Neutrophil (primary cell): Measurements from ENCODE around the gene PPM1F.

Source experiments
- H3K27ac ChIP-seq: fragments of 200-600 bp; sonication (generic); 2 replicates; pipeline ENCODE4 v1.5.1; 2016; ENCODE audit warnings: mild to moderate bottlenecking, moderate library complexity
- H3K27me3 ChIP-seq: fragments of 200-600 bp; sonication (generic); 2 replicates; pipeline ENCODE4 v1.6.0; 2016; ENCODE audit warnings: mild to moderate bottlenecking
- H3K36me3 ChIP-seq: fragments of 200-600 bp; sonication (generic); 2 replicates; pipeline ENCODE4 v1.5.1; 2017
- H3K4me1 ChIP-seq, 2 experiments: fragments of 200-600 bp in 1 of 2; sonication (generic) in 1 of 2; 1 replicate in 1 of 2; 2 replicates in 1 of 2; pipeline versions ENCODE4 v1.5.1 to v1.6.1; 2013 to 2016; ENCODE audit warnings: low read depth in 1 of 2, low read length in 1 of 2, mild to moderate bottlenecking in 1 of 2, moderate library complexity in 1 of 2; ENCODE audit not compliant: control insufficient read depth in 1 of 2, insufficient read depth in 1 of 2
- H3K4me3 ChIP-seq, 2 experiments: fragments of 200-600 bp in 1 of 2; sonication (generic) in 1 of 2; 1 replicate in 1 of 2; 2 replicates in 1 of 2; pipeline ENCODE4 v1.5.1; 2013 to 2016; ENCODE audit warnings: low read depth in 1 of 2, low read length in 1 of 2, mild to moderate bottlenecking in 1 of 2, moderate library complexity in 1 of 2
- H3K9me3 ChIP-seq: fragments of 200-600 bp; sonication (generic); 2 replicates; pipeline ENCODE4 v1.5.1; 2016
- CTCF ChIP-seq: fragments of 200-600 bp; sonication (generic); IDR thresholded peaks from 2 replicates; pipeline ENCODE4 v1.5.1; 2016; ENCODE audit warnings: antibody characterized with exemption

PPM1F gene

DNA sequence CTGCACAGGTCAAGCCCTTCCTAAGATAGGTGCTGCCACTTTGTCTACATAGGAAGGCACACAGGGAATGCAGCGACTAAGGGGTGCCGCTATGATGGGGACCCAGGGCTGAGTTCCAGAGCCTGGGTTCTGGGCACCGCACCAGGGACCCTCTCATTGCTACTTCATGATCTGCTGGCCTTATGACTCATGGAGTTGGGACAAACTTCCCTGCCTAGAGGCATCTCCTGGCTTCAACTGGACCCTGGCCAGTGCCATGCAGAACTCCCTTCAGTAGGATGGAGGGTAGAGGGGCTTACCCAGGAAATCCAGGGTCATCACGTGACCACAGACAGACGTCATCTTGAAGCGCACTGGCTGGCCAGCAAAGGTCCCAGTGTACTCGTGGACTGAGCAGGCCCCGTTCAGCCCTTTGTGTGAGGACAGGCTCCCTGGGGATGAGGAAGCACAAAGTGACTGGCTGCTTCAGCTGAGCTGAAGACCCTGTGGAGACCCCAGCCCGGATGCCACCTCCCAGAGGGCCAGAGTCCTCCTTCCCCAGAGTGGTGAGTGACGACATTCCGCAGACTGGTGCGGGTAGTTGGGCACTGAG is 21.5 kb upstream of the PPM1F start:
- Histone ChIP-seq H3K4me3 (no peak overlapping the region), H3K4me1 (no peaks in the 10 kb centered on the region), H3K36me3 (peaks cover 76% of the 10 kb centered on the region), H3K9me3 (no peaks in the 10 kb centered on the region), H3K27me3 (no peaks in the 10 kb centered on the region), H3K27ac (no peak overlapping the region)
- TF ChIP-seq CTCF, result no peak

DNA sequence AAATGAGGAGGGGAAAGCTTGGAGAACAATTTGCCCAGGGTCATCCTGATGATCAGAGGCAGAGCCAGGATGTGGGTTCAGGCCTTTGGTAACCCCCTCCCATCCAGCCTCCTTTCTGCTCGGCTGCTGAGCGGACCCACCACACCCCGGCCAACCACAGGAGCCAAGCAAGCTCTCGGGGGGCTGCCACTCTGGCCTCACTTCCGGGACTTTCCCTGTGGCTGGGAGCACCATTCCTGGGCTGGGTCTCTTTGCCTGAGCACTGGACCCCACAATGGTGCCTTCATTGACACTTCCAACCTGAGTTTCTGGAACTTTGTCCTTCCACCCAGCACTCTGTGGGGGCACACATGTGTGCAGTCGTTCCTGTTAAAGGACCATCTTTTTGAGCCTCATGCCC is 20.2 kb upstream of the PPM1F start:
- peaks cover 82% of the 10 kb centered on the region for H3K36me3 ChIP-seq
- H3K4me3 ChIP-seq, result no peak overlapping the region
- TF ChIP-seq CTCF, result no peak
- no peaks in the 10 kb centered on the region for H3K4me1 ChIP-seq
- H3K9me3 ChIP-seq, result no peaks in the 10 kb centered on the region
- no peaks in the 10 kb centered on the region for H3K27me3 ChIP-seq
- no peak overlapping the region for H3K27ac ChIP-seq

DNA sequence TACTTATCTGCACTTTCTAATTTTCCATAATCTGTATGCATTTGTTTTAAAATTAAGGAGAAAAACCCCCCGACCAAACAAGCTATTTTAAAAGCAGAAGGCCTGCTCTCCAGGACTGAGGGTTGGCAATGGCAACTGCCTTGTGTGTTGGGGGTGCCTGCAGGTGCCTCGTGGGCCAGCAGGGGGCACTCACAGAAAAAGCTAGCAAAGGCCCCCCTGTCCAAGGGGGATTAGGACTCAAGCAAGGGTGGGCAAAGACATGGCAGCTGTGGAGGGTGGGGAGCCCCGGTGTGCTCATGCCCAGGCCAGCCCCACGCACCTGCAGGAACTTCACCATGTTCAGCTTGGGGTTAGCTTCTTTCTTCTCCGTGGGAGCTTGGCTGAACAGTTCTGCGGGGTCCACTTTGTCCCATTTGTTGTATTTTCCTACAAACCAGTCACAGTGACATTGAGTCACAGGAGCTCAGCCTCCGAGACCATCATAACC is 19.7 kb upstream of the PPM1F start:
- peaks cover 87% of the 10 kb centered on the region for H3K36me3 ChIP-seq

GRCh38 chr22:21971858-21972275 is 19.2 kb upstream of the PPM1F start:
- Histone ChIP-seq H3K27me3 (no peaks in the 10 kb centered on the region), H3K27ac (no peak overlapping the region), H3K4me3 (no peak overlapping the region), H3K9me3 (no peaks in the 10 kb centered on the region), H3K36me3 (peaks cover 92% of the 10 kb centered on the region), H3K4me1 (no peaks in the 10 kb centered on the region)
- no peak for TF ChIP-seq CTCF

More for the DNA sequence above, 19.7 kb upstream of the PPM1F start:
- peak; percentile 70 for TF ChIP-seq CTCF
- Histone ChIP-seq H3K4me3 (no peak overlapping the region), H3K9me3 (no peaks in the 10 kb centered on the region), H3K4me1 (no peaks in the 10 kb centered on the region), H3K27ac (no peak overlapping the region), H3K27me3 (no peaks in the 10 kb centered on the region)

- Histone ChIP-seq H3K9me3 (no peaks in the 10 kb centered on the region), H3K27me3 (no peaks in the 10 kb centered on the region), H3K36me3 (peaks cover 96% of the 10 kb centered on the region), H3K4me1 (no peaks in the 10 kb centered on the region), H3K4me3 (no peak overlapping the region), H3K27ac (no peak overlapping the region)
- no peak for TF ChIP-seq CTCF
These were observed 18.4 kb upstream of the PPM1F start for GRCh38 chr22:21970800-21971617.
